Gastrocnemius medialis (tissue), 4 donors: ENCODE measurements around the gene OR2T27. TPM values are rescaled to one million over a fixed set of nuclear protein-coding genes. Genes with fewer than 3 reads are reported as not detected.
"Not testable (repeated sequence)": the region's sequence is repeated elsewhere in the genome, so short reads cannot be mapped to it uniquely, and the experiment has no call there.

Experiments used
- ATAC-seq, 2 donors: fragments of 150-250 bp; one replicate each; pipeline ENCODE4 v1.9.1; 2016
- DNase-seq, 2 donors: peaks; one replicate each; pipeline ENCODE4 v3.0.0-alpha.2; 2019
- H3K27ac ChIP-seq, 4 donors: fragments of 200-600 bp; sonication (generic); 1 replicate in 1 of 4; 2 replicates in 3 of 4; pipeline ENCODE4 v1.5.1; 2016 to 2018; ENCODE audit warnings: mild to moderate bottlenecking in 2 of 4, moderate library complexity in 1 of 4
- H3K27me3 ChIP-seq, 3 donors: fragments of 200-600 bp; sonication (generic) in 2 of 3; 1 replicate in 1 of 3; 2 replicates in 2 of 3; pipeline versions ENCODE4 v1.5.1 to v1.6.0; 2016 to 2019; ENCODE audit warnings: mild to moderate bottlenecking in 1 of 3, moderate library complexity in 1 of 3
- H3K36me3 ChIP-seq, 2 donors: fragments of 200-600 bp; sonication (generic) in 1 of 2; one replicate each; pipeline ENCODE4 v1.5.1; 2017 to 2018
- H3K4me1 ChIP-seq, 2 donors: fragments of 200-600 bp; sonication (generic) in 1 of 2; one replicate each; pipeline ENCODE4 v1.5.1; 2016 to 2017; ENCODE audit warnings: mild to moderate bottlenecking in 2 of 2
- H3K4me3 ChIP-seq, 4 donors: fragments of 200-600 bp; sonication (generic) in 3 of 4; 1 replicate in 1 of 4; 2 replicates in 3 of 4; pipeline ENCODE4 v1.5.1; 2016 to 2019; ENCODE audit warnings: mild to moderate bottlenecking in 2 of 4
- H3K9me3 ChIP-seq, 3 donors: fragments of 200-600 bp; sonication (generic) in 2 of 3; 1 replicate in 1 of 3; 2 replicates in 2 of 3; pipeline ENCODE4 v1.5.1; 2016 to 2019
- POLR2A ChIP-seq, 2 donors: fragments of 450-650 bp; IDR thresholded peaks; one replicate each; pipeline ENCODE4 v1.6.1; 2017; ENCODE audit warnings: antibody characterized with exemption in 2 of 2, mild to moderate bottlenecking in 2 of 2, moderate library complexity in 2 of 2
- in situ Hi-C, 4 donors: fragments of 200-750 bp; cut with MboI; loops; one replicate each; pipeline versions ENCODE4 v1.15.0 to v1.8.0; 2017; ENCODE audit warnings: low sequenced_read_pairs in 4 of 4
- intact Hi-C: fragments of 100-400 bp; cut with DNase I; formaldehyde crosslinking; loops from one replicate; pipeline ENCODE4 v1.15.1; 2023; ENCODE audit warnings: low total_unique reads
- total RNA-seq, 4 donors: library from RNA; depleted of rRNA; stranded (reverse); fragments of >200 nt; gene quantifications; one replicate each; pipeline versions ENCODE4 v1.1.0 to v1.2.3, GENCODE V29; 2016
- TF ChIP-seq, protein P1 (sequence below), 5 experiments: fragments of 450-650 bp in 3 of 5; fragments of 200-600 bp in 2 of 5; sonication (generic) in 2 of 5; IDR thresholded peaks in 4 of 5; conservative IDR thresholded peaks in 1 of 5; 1 replicate in 4 of 5; 2 replicates in 1 of 5; pipeline ENCODE4 v1.5.1; 2016 to 2019; ENCODE audit warnings: antibody characterized with exemption in 5 of 5, mild to moderate bottlenecking in 3 of 5, moderate library complexity in 3 of 5

OR2T27 gene
- total RNA-seq, 4 donors from 2014 or later = not detected

DNA sequence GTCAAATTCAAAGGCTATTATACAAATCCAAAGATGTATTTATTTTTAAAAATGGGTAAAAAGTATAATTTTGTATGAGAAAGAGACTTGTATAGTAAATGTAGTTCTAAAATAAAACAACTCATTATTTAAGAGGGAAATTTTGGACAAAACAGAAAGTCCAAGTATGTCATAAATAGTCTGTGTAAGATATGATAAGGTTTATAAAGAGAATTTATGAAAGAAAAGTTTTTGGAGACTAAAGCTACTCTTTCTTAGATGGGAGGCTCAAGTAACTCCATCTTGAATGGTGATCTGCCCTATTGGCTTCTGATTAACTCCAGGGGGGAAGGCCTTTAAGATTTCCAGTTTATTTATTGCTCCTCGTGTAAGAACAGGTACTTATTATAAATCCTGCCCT, 14.7 kb upstream of the OR2T27 start:
- DNase-seq (no peak), ATAC-seq (no peak)
- Histone ChIP-seq H3K27me3 (no peaks in the 10 kb centered on the region), H3K27ac (no peak overlapping the region), H3K9me3 (no peaks in the 10 kb centered on the region), H3K36me3 (no peaks in the 10 kb centered on the region), H3K4me1 (no peaks in the 10 kb centered on the region), H3K4me3 (no peak overlapping the region)
- intact Hi-C loops (no loop called here), in situ Hi-C loops (no loop called here)
- no peak for TF ChIP-seq POLR2A (IDR thresholded peaks at IDR 0.05)
- TF ChIP-seq, protein P1, sequence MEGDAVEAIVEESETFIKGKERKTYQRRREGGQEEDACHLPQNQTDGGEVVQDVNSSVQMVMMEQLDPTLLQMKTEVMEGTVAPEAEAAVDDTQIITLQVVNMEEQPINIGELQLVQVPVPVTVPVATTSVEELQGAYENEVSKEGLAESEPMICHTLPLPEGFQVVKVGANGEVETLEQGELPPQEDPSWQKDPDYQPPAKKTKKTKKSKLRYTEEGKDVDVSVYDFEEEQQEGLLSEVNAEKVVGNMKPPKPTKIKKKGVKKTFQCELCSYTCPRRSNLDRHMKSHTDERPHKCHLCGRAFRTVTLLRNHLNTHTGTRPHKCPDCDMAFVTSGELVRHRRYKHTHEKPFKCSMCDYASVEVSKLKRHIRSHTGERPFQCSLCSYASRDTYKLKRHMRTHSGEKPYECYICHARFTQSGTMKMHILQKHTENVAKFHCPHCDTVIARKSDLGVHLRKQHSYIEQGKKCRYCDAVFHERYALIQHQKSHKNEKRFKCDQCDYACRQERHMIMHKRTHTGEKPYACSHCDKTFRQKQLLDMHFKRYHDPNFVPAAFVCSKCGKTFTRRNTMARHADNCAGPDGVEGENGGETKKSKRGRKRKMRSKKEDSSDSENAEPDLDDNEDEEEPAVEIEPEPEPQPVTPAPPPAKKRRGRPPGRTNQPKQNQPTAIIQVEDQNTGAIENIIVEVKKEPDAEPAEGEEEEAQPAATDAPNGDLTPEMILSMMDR (IDR thresholded peaks at IDR 0.05 in 4 of 5, conservative IDR thresholded peaks at IDR 0.05 in 1 of 5) = no peak

- H3K36me3 ChIP-seq, H3K4me3 ChIP-seq, H3K27me3 ChIP-seq, H3K9me3 ChIP-seq, in situ Hi-C loops, intact Hi-C loops, H3K4me1 ChIP-seq, H3K27ac ChIP-seq, ATAC-seq, DNase-seq: not testable (repeated sequence)
Measured at GRCh38 chr1:248663453-248664328, 8.4 kb upstream of the OR2T27 start.

DNA sequence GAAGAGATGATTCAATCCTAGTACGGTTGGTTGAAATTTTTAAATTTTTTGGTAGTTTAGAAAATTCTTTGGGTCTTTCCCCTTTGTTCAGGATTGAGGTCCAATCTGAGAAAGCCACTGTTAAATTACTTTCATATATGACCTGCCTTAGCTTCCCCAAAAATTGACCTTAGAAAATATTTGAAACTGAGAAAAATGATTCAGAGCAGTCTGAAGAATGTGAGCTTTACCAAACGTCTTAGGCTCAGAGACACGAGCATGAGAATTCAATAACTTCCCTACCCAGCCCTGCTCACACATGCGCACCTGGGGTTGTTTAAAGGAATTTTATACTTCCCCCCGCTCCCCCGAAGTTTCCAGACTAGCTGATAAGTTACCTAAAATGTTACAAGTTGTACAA, 1.5 kb upstream of the OR2T27 start:
- H3K9me3 ChIP-seq, H3K27ac ChIP-seq, H3K36me3 ChIP-seq, DNase-seq, H3K4me3 ChIP-seq, ATAC-seq, intact Hi-C loops, H3K4me1 ChIP-seq, in situ Hi-C loops, H3K27me3 ChIP-seq: not testable (repeated sequence)

DNA sequence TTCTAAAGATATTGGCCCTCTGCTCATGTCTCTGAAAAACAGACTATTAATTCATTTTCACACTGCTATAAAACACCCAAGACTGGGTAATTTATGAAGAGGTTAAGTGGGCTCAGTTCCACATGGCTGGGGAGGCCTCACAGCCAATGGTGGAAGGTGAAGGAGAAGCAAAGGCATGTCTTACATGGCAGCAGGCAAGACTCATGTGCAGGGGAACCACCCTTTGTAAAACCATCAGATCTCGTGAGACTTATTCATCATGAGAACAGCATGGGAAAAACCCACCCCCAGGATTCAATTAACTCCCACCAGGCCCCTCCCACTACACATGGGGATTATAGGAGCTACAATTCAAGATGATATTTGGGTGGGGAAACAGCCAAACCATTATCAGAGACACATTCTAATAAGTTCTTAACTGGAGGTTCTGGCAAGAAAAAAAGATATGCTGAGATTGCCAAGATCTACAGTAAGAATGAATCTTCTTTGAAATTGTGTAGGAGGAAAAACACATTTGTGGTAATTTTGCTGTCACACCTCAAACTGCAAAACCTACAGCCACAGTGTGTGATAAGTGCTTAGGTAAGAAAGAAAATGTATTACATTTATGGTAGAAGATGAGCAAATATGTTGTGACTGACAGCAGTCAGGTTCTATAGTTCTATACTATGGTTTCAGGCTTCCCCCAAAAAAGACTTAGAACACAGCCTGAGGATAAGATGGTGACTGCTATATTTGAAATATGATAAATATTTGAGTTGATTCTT, 6.4 kb downstream of the OR2T27 start:
- H3K36me3 ChIP-seq, H3K27me3 ChIP-seq, intact Hi-C loops, DNase-seq, in situ Hi-C loops, ATAC-seq, H3K9me3 ChIP-seq, H3K4me1 ChIP-seq, H3K4me3 ChIP-seq, H3K27ac ChIP-seq: not testable (repeated sequence)

DNA sequence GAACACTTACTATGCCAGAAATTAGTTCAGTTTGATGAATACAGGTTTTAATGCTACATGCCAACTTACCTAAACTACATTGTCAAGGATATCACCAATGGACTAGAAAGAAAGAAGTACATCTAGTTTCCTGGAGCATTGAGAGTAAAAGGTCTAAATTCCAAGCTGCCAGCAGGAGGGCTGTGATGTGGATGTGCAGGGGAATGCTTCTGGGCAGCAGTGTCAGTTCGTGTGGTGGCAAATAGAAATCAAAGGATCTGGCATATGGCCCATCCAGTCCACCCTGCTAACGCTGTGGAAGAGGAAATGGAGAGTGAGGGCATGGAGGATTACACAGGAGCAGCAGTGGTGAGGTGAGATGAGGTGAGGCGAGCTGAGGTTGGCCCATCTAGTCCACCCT, 10.2 kb downstream of the OR2T27 start, which contains the start of gene OR2T35:
TSS of gene OR2T35 (minus strand) at position 101 of the 400 bp plus-strand sequence. CDS start 6,020 bp downstream, outside the sequence.
- H3K9me3 ChIP-seq, H3K27me3 ChIP-seq, H3K36me3 ChIP-seq, in situ Hi-C loops, H3K4me3 ChIP-seq, H3K4me1 ChIP-seq, H3K27ac ChIP-seq, ATAC-seq, DNase-seq, intact Hi-C loops: not testable (repeated sequence)

DNA sequence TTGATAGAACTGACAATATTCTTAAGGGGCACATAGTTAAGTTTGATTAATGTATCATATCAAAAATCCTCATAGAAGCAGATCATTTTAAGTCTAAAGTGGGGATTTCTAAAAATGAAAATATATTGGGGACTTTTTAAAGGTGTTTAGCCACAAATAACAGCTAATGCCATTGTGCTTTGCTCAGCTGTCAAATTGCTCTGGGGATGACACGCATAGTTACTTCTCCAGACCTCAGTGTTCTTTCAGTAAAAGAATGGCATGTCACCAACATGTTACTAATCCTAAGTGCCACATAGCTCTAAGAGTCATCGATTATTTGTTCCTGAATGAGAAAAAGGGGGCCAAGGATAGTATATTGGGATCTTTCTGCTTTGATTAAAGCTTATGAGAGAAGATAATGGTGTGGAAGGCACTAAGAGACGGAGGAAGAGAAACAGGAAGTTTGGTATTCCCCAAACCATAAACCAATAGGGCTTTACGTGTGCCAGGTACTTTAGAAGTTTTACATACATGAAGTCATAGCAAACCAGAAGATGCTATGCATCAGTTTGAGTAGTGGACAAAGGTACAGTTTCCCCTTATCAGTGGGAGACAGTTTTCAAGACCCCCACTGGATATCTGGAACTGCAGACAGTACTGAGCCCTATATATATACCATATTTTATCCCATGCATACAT, 12.2 kb downstream of the OR2T27 start:
- H3K4me1 ChIP-seq, H3K36me3 ChIP-seq, ATAC-seq, H3K27ac ChIP-seq, in situ Hi-C loops, H3K9me3 ChIP-seq, intact Hi-C loops, DNase-seq, H3K4me3 ChIP-seq, H3K27me3 ChIP-seq: not testable (repeated sequence)

DNA sequence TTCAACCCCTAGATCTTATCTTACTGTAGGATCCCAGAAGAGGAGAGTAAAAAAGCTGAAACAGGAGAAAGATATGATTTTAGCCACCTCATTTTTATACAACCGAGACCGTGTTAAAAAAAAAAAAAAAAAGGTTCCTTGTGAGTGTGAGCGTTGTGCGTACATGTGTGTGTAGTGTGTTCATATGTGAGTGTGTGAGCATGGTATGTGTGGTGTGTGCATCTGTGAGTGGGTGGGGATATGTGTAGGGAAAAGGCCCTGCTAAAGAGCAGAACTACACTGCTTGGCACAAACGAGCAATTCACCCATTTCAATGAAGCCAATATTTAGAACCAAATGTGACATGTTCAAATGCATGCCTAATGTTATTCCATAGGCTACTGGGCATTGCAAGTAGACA, 13.7 kb downstream of the OR2T27 start:
- intact Hi-C loops, ATAC-seq, H3K36me3 ChIP-seq, H3K27ac ChIP-seq, DNase-seq, H3K9me3 ChIP-seq, H3K4me3 ChIP-seq, in situ Hi-C loops, H3K4me1 ChIP-seq, H3K27me3 ChIP-seq: not testable (repeated sequence)

DNA sequence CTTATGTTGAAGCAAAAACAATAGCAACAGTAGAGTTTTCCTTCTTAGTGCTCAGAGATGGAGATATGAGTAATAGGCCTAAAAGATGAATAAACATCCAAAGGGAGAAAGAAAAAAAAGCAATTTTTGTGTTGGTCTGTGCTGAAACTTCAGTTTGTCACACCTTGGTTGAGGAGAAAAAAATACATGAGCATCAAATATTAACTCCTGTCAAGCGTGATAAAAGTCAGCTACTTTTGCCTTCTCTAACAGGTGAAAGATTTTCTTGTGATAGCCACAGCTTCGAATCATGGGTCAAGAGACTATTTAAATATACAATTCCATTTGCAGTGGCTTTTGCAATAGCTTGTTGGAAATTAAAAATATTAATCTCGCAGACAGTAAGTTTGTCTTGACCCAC, 14.4 kb downstream of the OR2T27 start:
- H3K36me3 ChIP-seq, ATAC-seq, H3K4me3 ChIP-seq, DNase-seq, H3K9me3 ChIP-seq, H3K27ac ChIP-seq, H3K4me1 ChIP-seq, intact Hi-C loops, in situ Hi-C loops, H3K27me3 ChIP-seq: not testable (repeated sequence)

DNA sequence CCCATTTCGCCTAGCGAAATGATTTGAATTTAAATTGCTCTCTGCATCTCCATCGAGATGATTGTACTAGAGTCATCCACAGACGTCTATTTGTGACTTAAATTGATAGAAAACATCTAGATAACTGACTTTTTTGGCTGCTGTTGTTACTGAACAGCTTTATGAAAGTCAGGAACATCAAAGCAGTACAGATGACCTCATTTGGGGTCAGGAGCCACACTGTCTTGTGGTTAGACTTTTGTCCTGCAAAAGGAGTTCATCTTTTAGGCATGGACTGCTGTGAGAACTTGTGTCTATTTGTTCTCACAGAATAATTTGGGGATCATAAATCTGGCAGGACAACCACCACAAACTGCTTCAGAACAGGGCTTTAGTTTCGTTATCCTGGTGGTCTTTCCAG, 15.7 kb downstream of the OR2T27 start:
- ATAC-seq, H3K4me1 ChIP-seq, H3K4me3 ChIP-seq, intact Hi-C loops, DNase-seq, H3K36me3 ChIP-seq, in situ Hi-C loops, H3K27ac ChIP-seq, H3K9me3 ChIP-seq, H3K27me3 ChIP-seq: not testable (repeated sequence)

GRCh38 chr1:248636612-248637011, 18.7 kb downstream of the OR2T27 start:
- ATAC-seq, DNase-seq, H3K9me3 ChIP-seq, H3K27me3 ChIP-seq, intact Hi-C loops, H3K4me1 ChIP-seq, in situ Hi-C loops, H3K36me3 ChIP-seq, H3K27ac ChIP-seq, H3K4me3 ChIP-seq: not testable (repeated sequence)
